ENCODE measurements around the gene LNX1.

Gene LNX1

GRCh38 chr4:53602390-53602789 is 11.1 kb upstream of the LNX1 start:
- no peak overlapping the region for H3K4me3 ChIP-seq (ENCODE audit: low read length)
- no peak for TF ChIP-seq CTCF (conservative IDR thresholded peaks at IDR 0.05; ENCODE audit: low read depth, low read length)

GRCh38 chr4:53601251-53601764 is 10.0 kb upstream of the LNX1 start:
- DNase-seq (ENCODE audit: low read depth) = no peak
- peak; percentile 53 for TF ChIP-seq CTCF (conservative IDR thresholded peaks at IDR 0.05; ENCODE audit: low read depth, low read length)
- no peak overlapping the region for H3K4me3 ChIP-seq (ENCODE audit: low read length)

More at GRCh38 chr4:53602390-53602789, 11.1 kb upstream of the LNX1 start:
- no peak for DNase-seq (ENCODE audit: low read depth)

- H3K4me3 ChIP-seq (ENCODE audit: low read length) = no peak overlapping the region
- DNase-seq (ENCODE audit: low read depth) = no peak
- TF ChIP-seq CTCF (conservative IDR thresholded peaks at IDR 0.05; ENCODE audit: low read depth, low read length) = no peak
Measured at GRCh38 chr4:53599632-53600031, 8.3 kb upstream of the LNX1 start.

GRCh38 chr4:53598901-53599300 is 7.6 kb upstream of the LNX1 start:
- no peak overlapping the region for H3K4me3 ChIP-seq (ENCODE audit: low read length)
- DNase-seq (ENCODE audit: low read depth) = peak; percentile 59
- TF ChIP-seq CTCF (conservative IDR thresholded peaks at IDR 0.05; ENCODE audit: low read depth, low read length) = no peak

GRCh38 chr4:53598483-53598882 is 7.2 kb upstream of the LNX1 start:
- DNase-seq (ENCODE audit: low read depth) = no peak
- TF ChIP-seq CTCF (conservative IDR thresholded peaks at IDR 0.05; ENCODE audit: low read depth, low read length) = no peak
- H3K4me3 ChIP-seq (ENCODE audit: low read length) = no peak overlapping the region

GRCh38 chr4:53596901-53597300 is 5.6 kb upstream of the LNX1 start:
- no peak for TF ChIP-seq CTCF (conservative IDR thresholded peaks at IDR 0.05; ENCODE audit: low read depth, low read length)
- no peak for DNase-seq (ENCODE audit: low read depth)
- H3K4me3 ChIP-seq (ENCODE audit: low read length) = no peak overlapping the region

- DNase-seq (ENCODE audit: low read depth) = no peak
- TF ChIP-seq CTCF (conservative IDR thresholded peaks at IDR 0.05; ENCODE audit: low read depth, low read length) = no peak
- H3K4me3 ChIP-seq (ENCODE audit: low read length) = no peak overlapping the region
Measured at GRCh38 chr4:53595834-53596233, 4.5 kb upstream of the LNX1 start.
